Prostate gland (tissue), 2 donors: ENCODE data around the gene RIC8A.

Source experiments
- POLR2A ChIP-seq: fragments of 450-650 bp; IDR thresholded peaks from one replicate; pipeline ENCODE4 v1.6.1; 2016; ENCODE audit warnings: antibody characterized with exemption, mild to moderate bottlenecking
- POLR2AphosphoS5 ChIP-seq: sonication (generic); formaldehyde crosslinking; IDR thresholded peaks from one replicate; pipeline ENCODE4 v1.6.1; 2017; ENCODE audit warnings: antibody characterized with exemption
- TF ChIP-seq, protein P1 (sequence below), 4 experiments: fragments of 200-600 bp in 2 of 4; fragments of 450-650 bp in 2 of 4; sonication (generic) in 2 of 4; IDR thresholded peaks; 1 replicate in 3 of 4; 2 replicates in 1 of 4; pipeline ENCODE4 v1.5.1; 2016 to 2019; ENCODE audit warnings: antibody characterized with exemption in 4 of 4, mild to moderate bottlenecking in 2 of 4, moderate library complexity in 2 of 4

DNA sequence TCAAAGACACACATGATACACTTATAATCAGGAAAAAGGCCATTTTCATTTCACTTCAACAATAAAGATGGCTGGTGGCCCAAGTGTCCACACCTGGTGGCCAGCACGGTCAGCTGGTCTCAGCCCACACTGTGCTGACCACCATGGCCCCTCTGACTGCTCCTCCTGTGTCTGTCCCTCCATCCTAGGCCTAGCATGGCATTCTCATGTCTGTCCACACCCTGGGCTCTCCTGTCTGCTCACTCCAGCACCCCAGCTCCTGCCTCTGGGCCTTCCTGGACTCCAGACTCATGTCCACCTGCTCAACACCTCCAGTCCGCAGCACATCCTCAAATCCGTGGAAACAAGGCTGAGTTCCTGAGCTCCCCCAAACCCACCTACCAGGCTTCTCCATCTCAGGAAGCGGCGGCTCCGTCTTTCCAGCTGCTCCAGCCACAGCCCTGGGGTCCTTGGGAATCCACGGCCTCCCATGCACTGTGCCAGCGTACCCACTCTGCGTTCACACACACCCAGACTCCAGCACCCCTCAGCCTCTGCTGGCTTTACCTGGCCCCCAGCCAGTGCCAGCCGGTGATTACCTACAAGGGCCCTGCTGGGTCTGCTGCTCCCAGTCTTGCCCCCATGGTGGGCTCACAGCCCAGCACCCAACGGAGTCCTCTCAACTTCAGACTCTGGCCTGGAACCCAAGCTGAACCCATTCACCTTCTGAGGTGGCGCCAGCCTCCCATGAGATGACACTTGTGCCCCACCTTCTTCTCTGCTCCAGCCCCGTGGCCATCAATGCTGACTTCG, 14.7 kb downstream of the RIC8A start:
- TF ChIP-seq POLR2AphosphoS5 (no peak), POLR2A (no peak)
- TF ChIP-seq, protein P1, sequence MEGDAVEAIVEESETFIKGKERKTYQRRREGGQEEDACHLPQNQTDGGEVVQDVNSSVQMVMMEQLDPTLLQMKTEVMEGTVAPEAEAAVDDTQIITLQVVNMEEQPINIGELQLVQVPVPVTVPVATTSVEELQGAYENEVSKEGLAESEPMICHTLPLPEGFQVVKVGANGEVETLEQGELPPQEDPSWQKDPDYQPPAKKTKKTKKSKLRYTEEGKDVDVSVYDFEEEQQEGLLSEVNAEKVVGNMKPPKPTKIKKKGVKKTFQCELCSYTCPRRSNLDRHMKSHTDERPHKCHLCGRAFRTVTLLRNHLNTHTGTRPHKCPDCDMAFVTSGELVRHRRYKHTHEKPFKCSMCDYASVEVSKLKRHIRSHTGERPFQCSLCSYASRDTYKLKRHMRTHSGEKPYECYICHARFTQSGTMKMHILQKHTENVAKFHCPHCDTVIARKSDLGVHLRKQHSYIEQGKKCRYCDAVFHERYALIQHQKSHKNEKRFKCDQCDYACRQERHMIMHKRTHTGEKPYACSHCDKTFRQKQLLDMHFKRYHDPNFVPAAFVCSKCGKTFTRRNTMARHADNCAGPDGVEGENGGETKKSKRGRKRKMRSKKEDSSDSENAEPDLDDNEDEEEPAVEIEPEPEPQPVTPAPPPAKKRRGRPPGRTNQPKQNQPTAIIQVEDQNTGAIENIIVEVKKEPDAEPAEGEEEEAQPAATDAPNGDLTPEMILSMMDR (IDR thresholded peaks at IDR 0.05): no peak
